22Rv1 (cell line): Measurements from ENCODE around the gene SYNDIG1.

ENCODE experiments used
- ZFX ChIP-seq: fragments of 450-650 bp; IDR thresholded peaks from 2 replicates; pipeline ENCODE4 v1.6.1; 2017; ENCODE audit warnings: antibody characterized with exemption, borderline replicate concordance
- TF ChIP-seq, protein P1 (sequence below): fragments of 450-650 bp; IDR thresholded peaks from 2 replicates; pipeline ENCODE4 v1.5.1; 2017; ENCODE audit warnings: mild to moderate bottlenecking

DNA sequence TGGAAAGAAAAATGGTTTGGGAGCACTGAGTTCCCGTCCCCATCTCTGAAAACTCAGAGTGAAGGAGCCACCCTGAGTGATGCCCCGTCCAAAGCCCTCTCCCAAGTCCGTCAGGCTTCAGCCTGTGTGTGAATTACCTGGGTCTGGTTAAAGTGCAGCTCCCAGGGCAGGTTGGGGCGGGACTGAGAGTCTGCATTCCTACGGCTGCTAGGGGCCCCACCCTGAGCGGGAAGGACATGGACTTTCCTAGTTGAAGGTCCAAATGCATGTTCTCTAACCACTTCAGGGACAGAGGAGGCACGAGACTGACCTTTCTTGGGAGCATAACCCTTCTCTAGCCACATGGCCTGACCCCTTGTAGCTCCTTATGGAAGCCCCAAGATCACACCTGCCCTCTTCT lies 97.2 kb downstream of the SYNDIG1 start:
- TF ChIP-seq, protein P1, sequence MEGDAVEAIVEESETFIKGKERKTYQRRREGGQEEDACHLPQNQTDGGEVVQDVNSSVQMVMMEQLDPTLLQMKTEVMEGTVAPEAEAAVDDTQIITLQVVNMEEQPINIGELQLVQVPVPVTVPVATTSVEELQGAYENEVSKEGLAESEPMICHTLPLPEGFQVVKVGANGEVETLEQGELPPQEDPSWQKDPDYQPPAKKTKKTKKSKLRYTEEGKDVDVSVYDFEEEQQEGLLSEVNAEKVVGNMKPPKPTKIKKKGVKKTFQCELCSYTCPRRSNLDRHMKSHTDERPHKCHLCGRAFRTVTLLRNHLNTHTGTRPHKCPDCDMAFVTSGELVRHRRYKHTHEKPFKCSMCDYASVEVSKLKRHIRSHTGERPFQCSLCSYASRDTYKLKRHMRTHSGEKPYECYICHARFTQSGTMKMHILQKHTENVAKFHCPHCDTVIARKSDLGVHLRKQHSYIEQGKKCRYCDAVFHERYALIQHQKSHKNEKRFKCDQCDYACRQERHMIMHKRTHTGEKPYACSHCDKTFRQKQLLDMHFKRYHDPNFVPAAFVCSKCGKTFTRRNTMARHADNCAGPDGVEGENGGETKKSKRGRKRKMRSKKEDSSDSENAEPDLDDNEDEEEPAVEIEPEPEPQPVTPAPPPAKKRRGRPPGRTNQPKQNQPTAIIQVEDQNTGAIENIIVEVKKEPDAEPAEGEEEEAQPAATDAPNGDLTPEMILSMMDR = no peak
- no peak for TF ChIP-seq ZFX
